Upper lobe of left lung (tissue), 6 donors: Measurements from ENCODE around the gene LMO4. TPM values are rescaled to one million over a fixed set of nuclear protein-coding genes. Genes with fewer than 3 reads are reported as not detected.

Experiments
- ATAC-seq, 2 donors: fragments of 200-7000 bp; cut with Tn5 transposase; one replicate each; pipeline ENCODE4 v1.9.1; 2022; ENCODE audit warnings: mild to moderate bottlenecking in 2 of 2, moderate library complexity in 2 of 2; ENCODE audit not compliant: low FRiP score in 2 of 2
- DNase-seq, 2 donors: peaks; one replicate each; pipeline ENCODE4 v3.0.0-alpha.2; 2019 to 2020
- H3K27ac ChIP-seq, 4 donors: fragments of 200-600 bp; sonication (generic); one replicate each; pipeline ENCODE4 v1.5.1; 2016 to 2019
- H3K27me3 ChIP-seq, 4 donors: fragments of 200-600 bp; sonication (generic); one replicate each; pipeline ENCODE4 v1.5.1; 2017 to 2019
- H3K36me3 ChIP-seq, 4 donors: fragments of 200-600 bp; sonication (generic); one replicate each; pipeline ENCODE4 v1.5.1; 2016 to 2019
- H3K4me1 ChIP-seq, 4 donors: fragments of 200-600 bp; sonication (generic); one replicate each; pipeline ENCODE4 v1.5.1; 2018 to 2019
- H3K4me3 ChIP-seq, 4 donors: fragments of 200-600 bp; sonication (generic); one replicate each; pipeline ENCODE4 v1.5.1; 2017 to 2019; ENCODE audit warnings: mild to moderate bottlenecking in 2 of 4, moderate library complexity in 1 of 4
- H3K9me3 ChIP-seq, 4 donors: fragments of 200-600 bp; sonication (generic); one replicate each; pipeline ENCODE4 v1.5.1; 2018 to 2019
- CTCF ChIP-seq, 6 experiments: fragments of 450-650 bp in 4 of 6; fragments of 200-600 bp in 2 of 6; sonication (generic) in 2 of 6; IDR thresholded peaks; one replicate each; pipeline ENCODE4 v1.5.1; 2016 to 2019; ENCODE audit warnings: antibody characterized with exemption in 6 of 6
- EP300 ChIP-seq, 4 donors: sonication (generic); formaldehyde crosslinking; IDR thresholded peaks; one replicate each; pipeline ENCODE4 v1.5.1; 2017; ENCODE audit warnings: antibody characterized with exemption in 4 of 4, control low read depth in 2 of 4
- POLR2A ChIP-seq, 4 donors: fragments of 450-650 bp; IDR thresholded peaks; one replicate each; pipeline ENCODE4 v1.5.1; 2016 to 2017; ENCODE audit warnings: antibody characterized with exemption in 4 of 4, mild to moderate bottlenecking in 2 of 4
- POLR2AphosphoS5 ChIP-seq, 2 donors: sonication (generic); formaldehyde crosslinking; IDR thresholded peaks; one replicate each; pipeline ENCODE4 v1.5.1; 2017; ENCODE audit warnings: antibody characterized with exemption in 2 of 2
- WGBS, 2 donors: methylation state at CpG; one replicate each; pipeline ENCODE4 v1.1.5; 2017 to 2018; 5-methylcytosine and 5-hydroxymethylcytosine counted together
- total RNA-seq, 6 donors: library from RNA; depleted of rRNA in 4 of 6; stranded (reverse); fragments of >200 nt in 4 of 6; gene quantifications; one replicate each; pipeline versions ENCODE4 v1.1.0 to v1.2.1, GENCODE V29; 2016 to 2021
- donor health status: DM: no; HTN: no; CAD: no; lungs with moderate emphysema.
- donor health status: DM: no; HTN: yes; CAD: no; lungs with severe emphysema.

LMO4 gene
- total RNA-seq, 6 donors from 2014 or later = 23.7 to 54.4 (median 42.4) TPM

GRCh38 chr1:87348341-87349019, 19.8 kb downstream of the LMO4 start:
- Histone ChIP-seq H3K27ac (no peak overlapping the region), H3K4me3 (no peak overlapping the region), H3K9me3 (no peaks in the 10 kb centered on the region), H3K27me3 (no peaks in the 10 kb centered on the region), H3K4me1 (peaks cover 0 to 5% (median 0%) of the 10 kb centered on the region in 4 donors), H3K36me3 (peaks cover 0 to 36% (median 0%) of the 10 kb centered on the region in 4 donors)
- TF ChIP-seq EP300 (IDR thresholded peaks at IDR 0.05) (no peak), POLR2AphosphoS5 (IDR thresholded peaks at IDR 0.05) (no peak), POLR2A (IDR thresholded peaks at IDR 0.05) (no peak), CTCF (IDR thresholded peaks at IDR 0.05) (no peak)
- no peak for DNase-seq
- WGBS, 2 donors = 71 to 81% methylated on average over 5 to 7 of the region's 7 CpGs
- ATAC-seq = no peak

GRCh38 chr1:87349036-87349435, 20.4 kb downstream of the LMO4 start:
- H3K27ac ChIP-seq = no peak overlapping the region
- TF ChIP-seq EP300 (IDR thresholded peaks at IDR 0.05) (no peak), CTCF (IDR thresholded peaks at IDR 0.05) (no peak), POLR2AphosphoS5 (IDR thresholded peaks at IDR 0.05) (no peak)
- no peaks in the 10 kb centered on the region for H3K27me3 ChIP-seq
- DNase-seq (no peak), ATAC-seq (no peak)
- H3K9me3 ChIP-seq = no peaks in the 10 kb centered on the region
- WGBS, 2 donors = 83 to 87% methylated on average over 2 of the region's 2 CpGs
- H3K4me3 ChIP-seq = no peak overlapping the region
- peaks cover 0 to 5% (median 0%) of the 10 kb centered on the region in 4 donors for H3K4me1 ChIP-seq
- H3K36me3 ChIP-seq = peaks cover 0 to 30% (median 0%) of the 10 kb centered on the region in 4 donors

GRCh38 chr1:87355894-87356293, 27.2 kb downstream of the LMO4 start:
- TF ChIP-seq POLR2A (IDR thresholded peaks at IDR 0.05) = no peak
- no peak for TF ChIP-seq POLR2AphosphoS5 (IDR thresholded peaks at IDR 0.05)
- no peak for TF ChIP-seq CTCF (IDR thresholded peaks at IDR 0.05)
- no peak for TF ChIP-seq EP300 (IDR thresholded peaks at IDR 0.05)
- Histone ChIP-seq H3K9me3 (no peaks in the 10 kb centered on the region), H3K4me1 (no peaks in the 10 kb centered on the region), H3K27me3 (no peaks in the 10 kb centered on the region), H3K4me3 (no peak overlapping the region), H3K27ac (no peak overlapping the region), H3K36me3 (no peaks in the 10 kb centered on the region)
- 90 to 96% methylated on average over 3 of the region's 3 CpGs for WGBS, 2 donors
- DNase-seq (no peak), ATAC-seq (no peak)

- Histone ChIP-seq H3K4me3 (no peak overlapping the region), H3K9me3 (no peaks in the 10 kb centered on the region), H3K4me1 (no peaks in the 10 kb centered on the region), H3K27me3 (no peaks in the 10 kb centered on the region), H3K36me3 (no peaks in the 10 kb centered on the region), H3K27ac (no peak overlapping the region)
- DNase-seq (no peak), ATAC-seq (no peak)
- no peak for TF ChIP-seq POLR2AphosphoS5 (IDR thresholded peaks at IDR 0.05)
- no peak for TF ChIP-seq CTCF (IDR thresholded peaks at IDR 0.05)
- no peak for TF ChIP-seq POLR2A (IDR thresholded peaks at IDR 0.05)
- TF ChIP-seq EP300 (IDR thresholded peaks at IDR 0.05) = no peak
- WGBS, 2 donors = 80 to 87% methylated on average over 5 of the region's 5 CpGs
Observed at GRCh38 chr1:87356591-87356990, 27.9 kb downstream of the LMO4 start.

GRCh38 chr1:87358219-87358618, 29.5 kb downstream of the LMO4 start:
- H3K9me3 ChIP-seq = no peaks in the 10 kb centered on the region
- ATAC-seq (no peak), DNase-seq (no peak)
- no peak overlapping the region for H3K4me3 ChIP-seq
- no peaks in the 10 kb centered on the region for H3K4me1 ChIP-seq
- no peak overlapping the region for H3K27ac ChIP-seq
- 69 to 75% methylated on average over 1 of the region's 1 CpG for WGBS, 2 donors
- no peaks in the 10 kb centered on the region for H3K27me3 ChIP-seq
- no peak for TF ChIP-seq CTCF (IDR thresholded peaks at IDR 0.05)
- TF ChIP-seq POLR2A (IDR thresholded peaks at IDR 0.05) = no peak
- TF ChIP-seq EP300 (IDR thresholded peaks at IDR 0.05) = no peak
- no peak for TF ChIP-seq POLR2AphosphoS5 (IDR thresholded peaks at IDR 0.05)
- no peaks in the 10 kb centered on the region for H3K36me3 ChIP-seq
